HEK293 (cell line): ENCODE measurements around the gene ERO1B.

ENCODE experiments used
- CTCF ChIA-PET: fragments of 350-600 bp; formaldehyde crosslinking; extraction: SDS; loops from one replicate; lab custom pipeline; 2021; ENCODE audit warnings: antibody characterized with exemption; lab: Yijun Ruan, JAX
- POLR2A ChIA-PET: fragments of 300-600 bp; formaldehyde crosslinking; extraction: SDS; loops from one replicate; lab custom pipeline; 2020; ENCODE audit warnings: antibody characterized with exemption, inconsistent platforms; lab: Yijun Ruan, JAX
- H3K27ac ChIP-seq: fragments of 200-500 bp; sonication (Bioruptor generic); 2 replicates; pipeline ENCODE4 v1.5.1; 2014; ENCODE audit warnings: low read depth, low read length, control low read depth, inconsistent platforms; ENCODE audit errors: extremely low read depth
- H3K36me3 ChIP-seq, 2 experiments: fragments of 200-500 bp in 1 of 2; sonication (Bioruptor generic) in 1 of 2; 1 replicate in 1 of 2; 2 replicates in 1 of 2; pipeline ENCODE4 v1.5.1; 2014 to 2017; ENCODE audit warnings: inconsistent platforms in 2 of 2, low read length in 2 of 2; ENCODE audit not compliant: control insufficient read depth in 2 of 2, insufficient read depth in 1 of 2
- H3K4me1 ChIP-seq: fragments of 200-500 bp; sonication (Bioruptor generic); 2 replicates; pipeline ENCODE4 v1.5.1; 2014; ENCODE audit warnings: mild to moderate bottlenecking, low read length, inconsistent platforms; ENCODE audit not compliant: control insufficient read depth, insufficient read depth
- H3K4me3 ChIP-seq: 2 replicates; pipeline ENCODE4 v1.5.1; 2011; ENCODE audit warnings: low read depth, mild to moderate bottlenecking, control low read depth, low read length, moderate library complexity
- H3K9me3 ChIP-seq: fragments of 200-500 bp; sonication (Bioruptor generic); 2 replicates; pipeline ENCODE4 v1.5.1; 2014; ENCODE audit warnings: low read depth, low read length, inconsistent platforms; ENCODE audit not compliant: control insufficient read depth, insufficient read depth
- FEZF1 ChIP-seq: fragments of 450-650 bp; formaldehyde crosslinking; IDR thresholded peaks from 2 replicates; pipeline ENCODE4 v1.5.1; 2016; ENCODE audit warnings: missing biosample characterization, missing genetic modification characterization
- GFI1B ChIP-seq: fragments of 450-650 bp; formaldehyde crosslinking; IDR thresholded peaks from 2 replicates; pipeline ENCODE4 v1.5.1; 2016; ENCODE audit warnings: missing biosample characterization, missing genetic modification characterization
- GLI2 ChIP-seq: fragments of 450-650 bp; formaldehyde crosslinking; IDR thresholded peaks from 2 replicates; pipeline ENCODE4; 2017; ENCODE audit warnings: missing biosample characterization, missing genetic modification characterization, low read depth, borderline replicate concordance
- KLF10 ChIP-seq: fragments of 450-650 bp; IDR thresholded peaks from 2 replicates; pipeline ENCODE4 v1.5.1; 2018; ENCODE audit warnings: missing biosample characterization, mild to moderate bottlenecking, missing genetic modification characterization
- KLF9 ChIP-seq: fragments of 450-650 bp; formaldehyde crosslinking; IDR thresholded peaks from 2 replicates; pipeline ENCODE4 v1.5.1; 2016; ENCODE audit warnings: missing biosample characterization, missing genetic modification characterization, low read depth
- MZF1 ChIP-seq: fragments of 450-650 bp; formaldehyde crosslinking; IDR thresholded peaks from 2 replicates; pipeline ENCODE4 v1.5.1; 2017; ENCODE audit warnings: missing biosample characterization, missing genetic modification characterization, borderline replicate concordance
- PRDM1 ChIP-seq: fragments of 450-650 bp; formaldehyde crosslinking; IDR thresholded peaks from 2 replicates; pipeline ENCODE4; 2016; ENCODE audit warnings: missing biosample characterization, missing genetic modification characterization
- SALL2 ChIP-seq: fragments of 450-650 bp; formaldehyde crosslinking; IDR thresholded peaks from 2 replicates; pipeline ENCODE4 v1.5.0; 2017; ENCODE audit warnings: missing biosample characterization, mild to moderate bottlenecking, missing genetic modification characterization, borderline replicate concordance
- SCRT1 ChIP-seq: fragments of 450-650 bp; formaldehyde crosslinking; IDR thresholded peaks from 2 replicates; pipeline ENCODE4 v1.5.1; 2016; ENCODE audit warnings: missing biosample characterization, missing genetic modification characterization, borderline replicate concordance
- SCRT2 ChIP-seq: fragments of 450-650 bp; formaldehyde crosslinking; IDR thresholded peaks from 2 replicates; pipeline ENCODE4 v1.5.1; 2016; ENCODE audit warnings: missing biosample characterization, missing genetic modification characterization
- SP3 ChIP-seq: fragments of 450-650 bp; formaldehyde crosslinking; IDR thresholded peaks from 2 replicates; pipeline ENCODE4 v1.5.1; 2016; ENCODE audit warnings: missing biosample characterization, missing genetic modification characterization
- SP7 ChIP-seq: fragments of 450-650 bp; formaldehyde crosslinking; IDR thresholded peaks from 2 replicates; pipeline ENCODE4 v1.5.1; 2016; ENCODE audit warnings: missing biosample characterization, missing genetic modification characterization
- TRIM28 ChIP-seq: IDR thresholded peaks from 2 replicates; pipeline ENCODE4 v1.6.1; 2011; ENCODE audit warnings: low read length, control low read depth, borderline replicate concordance
- ZBTB17 ChIP-seq: fragments of 450-650 bp; formaldehyde crosslinking; IDR thresholded peaks from 2 replicates; pipeline ENCODE4 v1.5.1; 2016; ENCODE audit warnings: missing biosample characterization, missing genetic modification characterization
- ZBTB20 ChIP-seq: fragments of 450-650 bp; formaldehyde crosslinking; IDR thresholded peaks from 2 replicates; pipeline ENCODE4 v1.5.1; 2016; ENCODE audit warnings: missing biosample characterization, missing genetic modification characterization
- ZBTB8A ChIP-seq: fragments of 450-650 bp; formaldehyde crosslinking; IDR thresholded peaks from 2 replicates; pipeline ENCODE4 v1.5.1; 2016; ENCODE audit warnings: missing biosample characterization, missing genetic modification characterization
- ZFHX2 ChIP-seq: fragments of 450-650 bp; formaldehyde crosslinking; conservative IDR thresholded peaks from 2 replicates; pipeline ENCODE4 v1.5.1; 2016; ENCODE audit warnings: missing biosample characterization, missing genetic modification characterization
- ZIC2 ChIP-seq: fragments of 450-650 bp; formaldehyde crosslinking; IDR thresholded peaks from 2 replicates; pipeline ENCODE4 v1.5.1; 2016; ENCODE audit warnings: missing biosample characterization, missing genetic modification characterization
- ZNF10 ChIP-seq: fragments of 450-650 bp; formaldehyde crosslinking; IDR thresholded peaks from 2 replicates; pipeline ENCODE4 v1.5.1; 2017; ENCODE audit warnings: missing biosample characterization, missing genetic modification characterization
- ZNF132 ChIP-seq: fragments of 450-650 bp; formaldehyde crosslinking; IDR thresholded peaks from 2 replicates; pipeline ENCODE4 v1.5.1; 2017; ENCODE audit warnings: missing biosample characterization, missing genetic modification characterization, borderline replicate concordance
- ZNF146 ChIP-seq: fragments of 450-650 bp; formaldehyde crosslinking; IDR thresholded peaks from 2 replicates; pipeline ENCODE4 v1.5.1; 2016; ENCODE audit warnings: missing biosample characterization, missing genetic modification characterization
- ZNF184 ChIP-seq: fragments of 450-650 bp; IDR thresholded peaks from 2 replicates; pipeline ENCODE4 v1.5.1; 2018; ENCODE audit warnings: missing biosample characterization, mild to moderate bottlenecking, missing genetic modification characterization
- ZNF211 ChIP-seq: fragments of 450-650 bp; formaldehyde crosslinking; IDR thresholded peaks from 2 replicates; pipeline ENCODE4 v1.5.1; 2016; ENCODE audit warnings: low read depth, missing biosample characterization, missing genetic modification characterization
- ZNF529 ChIP-seq: fragments of 450-650 bp; formaldehyde crosslinking; IDR thresholded peaks from 2 replicates; pipeline ENCODE4 v1.5.1; 2017; ENCODE audit warnings: missing genetic modification characterization, missing biosample characterization; ENCODE audit not compliant: insufficient replicate concordance
- ZNF561 ChIP-seq: fragments of 450-650 bp; IDR thresholded peaks from 2 replicates; pipeline ENCODE4 v1.5.1; 2018; ENCODE audit warnings: missing biosample characterization, missing genetic modification characterization, borderline replicate concordance
- ZNF670 ChIP-seq: fragments of 450-650 bp; formaldehyde crosslinking; IDR thresholded peaks from 2 replicates; pipeline ENCODE4 v1.5.1; 2016; ENCODE audit warnings: missing biosample characterization, missing genetic modification characterization, low read depth
- ZNF701 ChIP-seq: fragments of 450-650 bp; formaldehyde crosslinking; IDR thresholded peaks from 2 replicates; pipeline ENCODE4 v1.5.1; 2016; ENCODE audit warnings: missing biosample characterization, missing genetic modification characterization
- ZNF837 ChIP-seq: fragments of 450-650 bp; formaldehyde crosslinking; IDR thresholded peaks from 2 replicates; pipeline ENCODE4 v1.5.1; 2016; ENCODE audit warnings: missing biosample characterization, missing genetic modification characterization
- ZSCAN16 ChIP-seq: fragments of 450-650 bp; formaldehyde crosslinking; IDR thresholded peaks from 2 replicates; pipeline ENCODE4 v1.5.1; 2016; ENCODE audit warnings: missing biosample characterization, missing genetic modification characterization
- TF ChIP-seq, protein P1 (sequence below): fragments of 450-650 bp; formaldehyde crosslinking; IDR thresholded peaks from 2 replicates; pipeline ENCODE4 v1.5.1; 2016; ENCODE audit warnings: missing biosample characterization, missing genetic modification characterization
- TF ChIP-seq, protein P2 (sequence below): fragments of 450-650 bp; formaldehyde crosslinking; IDR thresholded peaks from 2 replicates; pipeline ENCODE4 v1.5.1; 2016; ENCODE audit warnings: missing biosample characterization, missing genetic modification characterization, borderline replicate concordance
- TF ChIP-seq, protein P3 (sequence below): fragments of 450-650 bp; formaldehyde crosslinking; IDR thresholded peaks from 2 replicates; pipeline ENCODE4 v1.5.1; 2016; ENCODE audit warnings: missing biosample characterization, missing genetic modification characterization
- TF ChIP-seq, protein P4 (sequence below): fragments of 450-650 bp; formaldehyde crosslinking; IDR thresholded peaks from 2 replicates; pipeline ENCODE4 v1.5.1; 2016; ENCODE audit warnings: missing biosample characterization, missing genetic modification characterization

The ERO1B gene

DNA sequence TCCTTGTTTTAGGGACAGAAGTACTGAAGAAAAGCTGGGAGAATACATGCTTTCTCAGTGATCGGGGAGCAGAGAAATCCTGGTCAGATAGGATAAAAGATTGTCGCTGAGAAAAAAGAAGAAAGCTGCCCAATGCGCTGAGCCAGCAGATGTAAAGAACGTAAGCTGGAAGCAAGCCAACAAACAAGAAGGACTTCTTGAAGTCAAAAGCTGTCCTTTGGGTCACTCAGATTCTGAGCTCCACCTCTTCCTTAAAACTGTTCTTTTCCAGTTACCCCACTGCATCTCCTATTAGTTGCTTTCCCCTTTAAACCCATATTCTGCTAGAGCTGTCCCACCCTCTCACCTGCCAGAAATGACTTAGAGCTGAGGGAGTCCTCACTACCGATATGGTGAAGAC, 74.6 kb downstream of the ERO1B start (continued):
- TF ChIP-seq FEZF1 (no peak), ZNF184 (tag by site-specific recombination) (no peak), SP7 (tag by site-specific recombination) (no peak), ZNF529 (no peak), GLI2 (no peak), ZNF701 (tag by site-specific recombination) (no peak), ZNF132 (no peak), ZNF146 (tag by site-specific recombination) (no peak), ZNF211 (no peak)

DNA sequence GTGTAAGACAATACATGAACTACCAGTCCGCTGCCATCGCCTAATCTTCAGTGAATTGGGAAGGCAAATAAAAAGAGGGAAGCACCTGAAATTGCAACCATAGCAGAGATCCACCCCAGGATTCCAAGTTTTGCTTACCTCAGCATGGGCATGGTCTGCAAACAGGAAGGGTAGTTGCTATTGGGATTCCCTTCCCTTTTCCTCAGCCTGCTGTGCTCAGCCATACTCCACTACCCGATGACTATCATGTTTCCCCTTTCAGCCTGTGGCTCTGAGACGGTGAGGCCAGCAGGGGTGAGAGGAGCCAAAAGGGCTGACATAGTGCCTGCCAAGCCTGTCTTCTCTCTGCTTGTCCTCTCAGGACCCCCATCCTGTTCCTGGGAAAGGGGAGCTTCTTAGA, 75.2 kb downstream of the ERO1B start:
- peaks cover 6 to 12% of the 10 kb centered on the region in 2 experiments for H3K36me3 ChIP-seq
- H3K27ac ChIP-seq = no peak overlapping the region
- no peaks in the 10 kb centered on the region for H3K9me3 ChIP-seq
- ChIA-PET CTCF (interaction anchor here (1.5 kb wide), 1 partner anchor 102 kb away, joined by 3 read pairs; no protein-coding TSS in a partner anchor), POLR2A (no interaction called here)
- H3K4me3 ChIP-seq = no peak overlapping the region
- TF ChIP-seq ZSCAN16 (tag by site-specific recombination) = 0 out of 2 replicates have a peak, but pooled peaks have one; percentile 45
- peak; percentile 11; the same call in 1 of the 2 replicates for TF ChIP-seq MZF1
- TF ChIP-seq SCRT2 (tag by site-specific recombination) = peak; percentile 67
- peak; percentile 73; the same call in 1 of the 2 replicates for TF ChIP-seq TRIM28
- peak; percentile 91 for TF ChIP-seq ZBTB17 (tag by site-specific recombination)
- no peak for TF ChIP-seq ZNF561
- peak; percentile 53 for TF ChIP-seq ZIC2 (tag by site-specific recombination)
- TF ChIP-seq, protein P1, sequence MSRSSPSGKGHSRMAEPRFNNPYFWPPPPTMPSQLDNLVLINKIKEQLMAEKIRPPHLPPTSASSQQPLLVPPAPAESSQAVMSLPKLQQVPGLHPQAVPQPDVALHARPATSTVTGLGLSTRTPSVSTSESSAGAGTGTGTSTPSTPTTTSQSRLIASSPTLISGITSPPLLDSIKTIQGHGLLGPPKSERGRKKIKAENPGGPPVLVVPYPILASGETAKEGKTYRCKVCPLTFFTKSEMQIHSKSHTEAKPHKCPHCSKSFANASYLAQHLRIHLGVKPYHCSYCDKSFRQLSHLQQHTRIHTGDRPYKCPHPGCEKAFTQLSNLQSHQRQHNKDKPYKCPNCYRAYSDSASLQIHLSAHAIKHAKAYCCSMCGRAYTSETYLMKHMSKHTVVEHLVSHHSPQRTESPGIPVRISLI (tag by site-specific recombination) = no peak
- 0 out of 2 replicates have a peak, but pooled peaks have one; percentile 46 for TF ChIP-seq SCRT1 (tag by site-specific recombination)
- no peak for TF ChIP-seq KLF10
- TF ChIP-seq ZFHX2 = no peak
- 0 out of 2 replicates have a peak, but pooled peaks have one; percentile 20 for TF ChIP-seq PRDM1
- peaks cover 14% of the 10 kb centered on the region for H3K4me1 ChIP-seq

DNA sequence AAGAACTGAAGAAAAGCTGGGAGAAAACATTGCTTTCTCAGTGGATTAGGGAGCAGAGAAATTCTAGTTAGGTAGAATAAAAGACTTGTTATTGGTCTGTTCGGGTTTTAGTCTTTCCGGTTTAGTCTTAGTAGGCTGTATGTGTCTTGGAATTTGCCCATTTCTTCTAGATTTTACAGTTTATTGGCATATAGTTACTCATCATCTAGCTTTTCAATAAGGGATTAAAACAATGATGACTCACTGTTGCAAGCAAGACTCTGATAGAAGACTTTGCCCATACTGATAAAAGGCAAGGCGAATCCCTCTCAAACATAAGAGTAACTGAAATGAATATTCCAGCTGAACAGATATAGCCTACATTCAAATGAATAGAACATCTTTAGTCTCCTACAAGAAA, 77.1 kb downstream of the ERO1B start:
- POLR2A ChIA-PET = no interaction called here
- no peak overlapping the region for H3K4me3 ChIP-seq
- H3K36me3 ChIP-seq = peaks cover 6 to 20% of the 10 kb centered on the region in 2 experiments
- no peak overlapping the region for H3K27ac ChIP-seq
- no peaks in the 10 kb centered on the region for H3K9me3 ChIP-seq
- CTCF ChIA-PET = interaction anchor here (0.7 kb wide), 1 partner anchor 211 kb away, joined by 3 read pairs; no protein-coding TSS in a partner anchor
- peaks cover 14% of the 10 kb centered on the region for H3K4me1 ChIP-seq
- TF ChIP-seq ZBTB20 (no peak), ZNF10 (tag by site-specific recombination) (no peak), ZNF837 (no peak), SALL2 (tag by site-specific recombination) (no peak), GFI1B (tag by site-specific recombination) (no peak), SP3 (tag by site-specific recombination) (no peak), ZNF670 (tag by site-specific recombination) (no peak), ZBTB8A (tag by site-specific recombination) (no peak), KLF9 (tag by site-specific recombination) (no peak)
- TF ChIP-seq, protein P2, sequence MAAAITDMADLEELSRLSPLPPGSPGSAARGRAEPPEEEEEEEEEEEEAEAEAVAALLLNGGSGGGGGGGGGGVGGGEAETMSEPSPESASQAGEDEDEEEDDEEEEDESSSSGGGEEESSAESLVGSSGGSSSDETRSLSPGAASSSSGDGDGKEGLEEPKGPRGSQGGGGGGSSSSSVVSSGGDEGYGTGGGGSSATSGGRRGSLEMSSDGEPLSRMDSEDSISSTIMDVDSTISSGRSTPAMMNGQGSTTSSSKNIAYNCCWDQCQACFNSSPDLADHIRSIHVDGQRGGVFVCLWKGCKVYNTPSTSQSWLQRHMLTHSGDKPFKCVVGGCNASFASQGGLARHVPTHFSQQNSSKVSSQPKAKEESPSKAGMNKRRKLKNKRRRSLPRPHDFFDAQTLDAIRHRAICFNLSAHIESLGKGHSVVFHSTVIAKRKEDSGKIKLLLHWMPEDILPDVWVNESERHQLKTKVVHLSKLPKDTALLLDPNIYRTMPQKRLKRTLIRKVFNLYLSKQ (tag by site-specific recombination) = no peak
- TF ChIP-seq, protein P3, sequence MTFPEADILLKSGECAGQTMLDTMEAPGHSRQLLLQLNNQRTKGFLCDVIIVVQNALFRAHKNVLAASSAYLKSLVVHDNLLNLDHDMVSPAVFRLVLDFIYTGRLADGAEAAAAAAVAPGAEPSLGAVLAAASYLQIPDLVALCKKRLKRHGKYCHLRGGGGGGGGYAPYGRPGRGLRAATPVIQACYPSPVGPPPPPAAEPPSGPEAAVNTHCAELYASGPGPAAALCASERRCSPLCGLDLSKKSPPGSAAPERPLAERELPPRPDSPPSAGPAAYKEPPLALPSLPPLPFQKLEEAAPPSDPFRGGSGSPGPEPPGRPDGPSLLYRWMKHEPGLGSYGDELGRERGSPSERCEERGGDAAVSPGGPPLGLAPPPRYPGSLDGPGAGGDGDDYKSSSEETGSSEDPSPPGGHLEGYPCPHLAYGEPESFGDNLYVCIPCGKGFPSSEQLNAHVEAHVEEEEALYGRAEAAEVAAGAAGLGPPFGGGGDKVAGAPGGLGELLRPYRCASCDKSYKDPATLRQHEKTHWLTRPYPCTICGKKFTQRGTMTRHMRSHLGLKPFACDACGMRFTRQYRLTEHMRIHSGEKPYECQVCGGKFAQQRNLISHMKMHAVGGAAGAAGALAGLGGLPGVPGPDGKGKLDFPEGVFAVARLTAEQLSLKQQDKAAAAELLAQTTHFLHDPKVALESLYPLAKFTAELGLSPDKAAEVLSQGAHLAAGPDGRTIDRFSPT (tag by site-specific recombination) = no peak
- TF ChIP-seq, protein P4, sequence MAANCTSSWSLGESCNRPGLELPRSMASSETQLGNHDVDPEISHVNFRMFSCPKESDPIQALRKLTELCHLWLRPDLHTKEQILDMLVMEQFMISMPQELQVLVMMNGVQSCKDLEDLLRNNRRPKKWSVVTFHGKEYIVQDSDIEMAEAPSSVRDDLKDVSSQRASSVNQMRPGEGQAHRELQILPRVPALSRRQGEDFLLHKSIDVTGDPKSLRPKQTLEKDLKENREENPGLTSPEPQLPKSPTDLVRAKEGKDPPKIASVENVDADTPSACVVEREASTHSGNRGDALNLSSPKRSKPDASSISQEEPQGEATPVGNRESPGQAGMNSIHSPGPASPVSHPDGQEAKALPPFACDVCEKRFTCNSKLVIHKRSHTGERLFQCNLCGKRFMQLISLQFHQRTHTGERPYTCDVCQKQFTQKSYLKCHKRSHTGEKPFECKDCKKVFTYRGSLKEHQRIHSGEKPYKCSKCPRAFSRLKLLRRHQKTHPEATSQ = no peak
